Epithelial cell of proximal tubule (primary cell): ENCODE results near the gene CD248. TPM values are rescaled to one million over a fixed set of nuclear protein-coding genes. Genes with fewer than 3 reads are reported as not detected.
"Not testable (repeated sequence)": the region's sequence is repeated elsewhere in the genome, so short reads cannot be mapped to it uniquely, and the experiment has no call there.

ENCODE experiments used
- DNase-seq: peaks from one replicate; pipeline ENCODE4 v3.0.0-alpha.2; 2011; ENCODE audit warnings: low read depth
- H3K4me3 ChIP-seq: 2 replicates; pipeline ENCODE4 v1.5.1; 2011; ENCODE audit warnings: low read depth, mild to moderate bottlenecking, low read length
- total RNA-seq: library from RNA; depleted of rRNA; stranded (reverse); fragments of >200 nt; gene quantifications from 2 replicates; pipeline ENCODE4 v1.2.3, GENCODE V29; 2015
- TF ChIP-seq, protein P1 (sequence below): conservative IDR thresholded peaks from 2 replicates; pipeline ENCODE4 v1.5.1; 2012; ENCODE audit warnings: low read depth, mild to moderate bottlenecking, low read length

CD248 gene
- total RNA-seq, 1 donor from 2014 or later = 1.0 TPM

- no peak for DNase-seq
- TF ChIP-seq, protein P1, sequence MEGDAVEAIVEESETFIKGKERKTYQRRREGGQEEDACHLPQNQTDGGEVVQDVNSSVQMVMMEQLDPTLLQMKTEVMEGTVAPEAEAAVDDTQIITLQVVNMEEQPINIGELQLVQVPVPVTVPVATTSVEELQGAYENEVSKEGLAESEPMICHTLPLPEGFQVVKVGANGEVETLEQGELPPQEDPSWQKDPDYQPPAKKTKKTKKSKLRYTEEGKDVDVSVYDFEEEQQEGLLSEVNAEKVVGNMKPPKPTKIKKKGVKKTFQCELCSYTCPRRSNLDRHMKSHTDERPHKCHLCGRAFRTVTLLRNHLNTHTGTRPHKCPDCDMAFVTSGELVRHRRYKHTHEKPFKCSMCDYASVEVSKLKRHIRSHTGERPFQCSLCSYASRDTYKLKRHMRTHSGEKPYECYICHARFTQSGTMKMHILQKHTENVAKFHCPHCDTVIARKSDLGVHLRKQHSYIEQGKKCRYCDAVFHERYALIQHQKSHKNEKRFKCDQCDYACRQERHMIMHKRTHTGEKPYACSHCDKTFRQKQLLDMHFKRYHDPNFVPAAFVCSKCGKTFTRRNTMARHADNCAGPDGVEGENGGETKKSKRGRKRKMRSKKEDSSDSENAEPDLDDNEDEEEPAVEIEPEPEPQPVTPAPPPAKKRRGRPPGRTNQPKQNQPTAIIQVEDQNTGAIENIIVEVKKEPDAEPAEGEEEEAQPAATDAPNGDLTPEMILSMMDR = no peak
- no peak overlapping the region for H3K4me3 ChIP-seq
These were observed 45.8 kb upstream of the CD248 start for GRCh38 chr11:66362481-66363147.

GRCh38 chr11:66361502-66361941 lies 44.7 kb upstream of the CD248 start:
- TF ChIP-seq, protein P1 = no peak
- no peak for DNase-seq
- no peak overlapping the region for H3K4me3 ChIP-seq

GRCh38 chr11:66360406-66361073 lies 43.7 kb upstream of the CD248 start:
- DNase-seq = no peak
- no peak overlapping the region for H3K4me3 ChIP-seq
- TF ChIP-seq, protein P1 = no peak

GRCh38 chr11:66359662-66360087 lies 42.8 kb upstream of the CD248 start:
- no peak for DNase-seq
- TF ChIP-seq, protein P1 = no peak

GRCh38 chr11:66350560-66351235 lies 33.9 kb upstream of the CD248 start:
- H3K4me3 ChIP-seq, DNase-seq: not testable (repeated sequence)

More at GRCh38 chr11:66359662-66360087, 42.8 kb upstream of the CD248 start:
- no peak overlapping the region for H3K4me3 ChIP-seq

DNA sequence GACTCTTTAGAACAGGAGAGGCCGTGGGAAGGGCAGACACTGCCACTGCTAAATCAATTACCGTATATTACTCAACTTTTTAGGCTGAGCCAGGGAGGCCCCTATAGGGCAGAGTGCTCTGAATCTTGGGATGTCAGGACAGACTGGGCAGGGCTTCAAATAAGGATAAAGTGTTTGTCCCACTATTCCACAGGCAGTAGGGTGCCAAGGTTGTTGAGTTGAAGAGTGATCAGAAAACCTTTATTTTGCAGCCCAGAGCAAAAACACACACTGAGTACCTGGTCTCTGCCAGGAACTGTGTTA lies 32.2 kb upstream of the CD248 start:
- no peak for DNase-seq
- TF ChIP-seq, protein P1 = no peak
- H3K4me3 ChIP-seq = no peak overlapping the region

- TF ChIP-seq, protein P1 = no peak
- peak; percentile 61 for DNase-seq
- peak within 1 kb of the TSS; percentile 88 for H3K4me3 ChIP-seq
These were observed 30.8 kb upstream of the CD248 start, which contains the start of gene B4GAT1 for GRCh38 chr11:66347425-66348276. B4GAT1 (minus strand) TSS chr11:66347629; CDS start chr11:66347545, 84 bp downstream.
